LNCaP clone FGC (cell line): ENCODE measurements around the gene CDCA5.

Experiments
- DNase-seq: peaks from one replicate; pipeline ENCODE4 v3.0.0-alpha.2; 2011; ENCODE audit warnings: low read depth
- H3K4me3 ChIP-seq: 2 replicates; pipeline ENCODE4 v1.5.1; 2011; ENCODE audit warnings: mild to moderate bottlenecking, low read depth, low read length, control low read depth
- TF ChIP-seq, protein P1 (sequence below): IDR thresholded peaks from 2 replicates; pipeline ENCODE4 v1.5.1; 2012; ENCODE audit warnings: mild to moderate bottlenecking; ENCODE audit not compliant: control insufficient read depth, insufficient read depth; ENCODE audit errors: extremely low read depth

CDCA5 gene

DNA sequence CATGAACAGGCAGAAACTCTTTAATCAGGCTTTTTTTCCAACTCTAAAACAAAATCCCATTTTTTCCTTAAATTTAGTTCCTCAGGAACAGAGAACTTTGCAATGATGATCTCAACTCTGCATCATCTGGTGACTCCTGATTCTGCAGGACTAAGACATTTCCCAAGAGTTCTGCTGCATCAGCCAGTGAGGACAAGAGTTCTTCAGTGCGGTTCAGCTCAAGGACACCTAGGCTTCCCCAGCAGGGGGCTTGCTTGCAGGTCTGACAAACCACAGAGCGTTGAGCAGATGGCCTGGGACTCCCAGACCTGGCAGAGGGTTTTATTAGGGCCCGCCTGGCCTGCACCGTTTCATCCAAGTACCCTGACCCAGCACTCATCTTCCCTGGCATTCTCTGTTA is 6.4 kb downstream of the CDCA5 start:
- TF ChIP-seq, protein P1, sequence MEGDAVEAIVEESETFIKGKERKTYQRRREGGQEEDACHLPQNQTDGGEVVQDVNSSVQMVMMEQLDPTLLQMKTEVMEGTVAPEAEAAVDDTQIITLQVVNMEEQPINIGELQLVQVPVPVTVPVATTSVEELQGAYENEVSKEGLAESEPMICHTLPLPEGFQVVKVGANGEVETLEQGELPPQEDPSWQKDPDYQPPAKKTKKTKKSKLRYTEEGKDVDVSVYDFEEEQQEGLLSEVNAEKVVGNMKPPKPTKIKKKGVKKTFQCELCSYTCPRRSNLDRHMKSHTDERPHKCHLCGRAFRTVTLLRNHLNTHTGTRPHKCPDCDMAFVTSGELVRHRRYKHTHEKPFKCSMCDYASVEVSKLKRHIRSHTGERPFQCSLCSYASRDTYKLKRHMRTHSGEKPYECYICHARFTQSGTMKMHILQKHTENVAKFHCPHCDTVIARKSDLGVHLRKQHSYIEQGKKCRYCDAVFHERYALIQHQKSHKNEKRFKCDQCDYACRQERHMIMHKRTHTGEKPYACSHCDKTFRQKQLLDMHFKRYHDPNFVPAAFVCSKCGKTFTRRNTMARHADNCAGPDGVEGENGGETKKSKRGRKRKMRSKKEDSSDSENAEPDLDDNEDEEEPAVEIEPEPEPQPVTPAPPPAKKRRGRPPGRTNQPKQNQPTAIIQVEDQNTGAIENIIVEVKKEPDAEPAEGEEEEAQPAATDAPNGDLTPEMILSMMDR = no peak
- no peak overlapping the region for H3K4me3 ChIP-seq
- no peak for DNase-seq

DNA sequence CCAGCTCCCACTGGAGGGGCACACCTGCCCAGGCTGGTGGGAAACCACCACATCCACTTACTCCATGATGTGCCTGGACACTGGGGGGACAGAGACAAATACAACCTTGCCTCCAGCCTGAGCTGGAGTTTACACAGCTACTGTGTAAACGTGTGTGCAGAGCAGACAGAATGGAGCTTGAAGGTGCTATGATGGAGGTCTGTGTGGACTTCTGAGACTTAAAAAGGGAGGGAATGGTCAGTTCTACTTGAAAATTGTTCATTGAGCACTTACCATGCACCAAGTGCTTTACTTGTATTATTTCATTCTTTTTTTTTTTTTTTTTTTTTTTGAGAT is 11.2 kb downstream of the CDCA5 start:
- no peak overlapping the region for H3K4me3 ChIP-seq
- DNase-seq = no peak
- TF ChIP-seq, protein P1 = no peak

DNA sequence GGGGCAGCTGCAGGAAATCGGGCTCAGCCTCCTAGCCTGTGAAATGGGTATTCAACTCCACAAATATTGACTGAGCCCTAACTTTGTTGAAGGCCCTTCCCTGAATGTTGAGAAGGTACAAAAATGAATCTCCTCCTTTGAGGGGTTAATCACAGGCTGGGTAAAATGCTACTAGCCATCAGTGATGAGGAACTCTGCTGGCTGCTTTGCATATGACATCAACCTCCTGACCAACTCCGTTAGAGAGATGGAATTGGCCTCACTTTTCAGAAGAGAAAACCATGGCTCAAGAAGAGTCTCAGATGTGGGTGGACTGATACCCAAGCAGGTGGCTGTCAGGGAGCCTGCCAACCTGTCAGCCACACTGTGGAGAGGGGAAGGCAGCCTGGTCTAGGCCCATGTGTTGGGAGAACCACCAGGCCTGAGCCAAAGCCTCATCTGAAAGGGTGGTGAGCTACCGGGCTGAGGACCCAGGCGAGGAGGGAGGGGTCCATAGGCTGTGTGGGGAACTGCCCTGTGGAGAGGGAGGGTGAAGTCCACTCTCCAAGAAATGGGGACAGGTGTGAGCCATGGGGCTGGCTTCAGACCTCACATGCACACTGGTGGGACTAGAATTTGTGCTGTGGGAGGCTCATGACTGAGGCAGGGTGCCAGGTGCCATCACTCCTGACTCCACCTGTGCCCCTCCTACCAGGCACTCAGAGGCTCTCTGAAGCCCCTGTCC is 11.8 kb downstream of the CDCA5 start:
- no peak for DNase-seq
- TF ChIP-seq, protein P1 = no peak
- no peak overlapping the region for H3K4me3 ChIP-seq

DNA sequence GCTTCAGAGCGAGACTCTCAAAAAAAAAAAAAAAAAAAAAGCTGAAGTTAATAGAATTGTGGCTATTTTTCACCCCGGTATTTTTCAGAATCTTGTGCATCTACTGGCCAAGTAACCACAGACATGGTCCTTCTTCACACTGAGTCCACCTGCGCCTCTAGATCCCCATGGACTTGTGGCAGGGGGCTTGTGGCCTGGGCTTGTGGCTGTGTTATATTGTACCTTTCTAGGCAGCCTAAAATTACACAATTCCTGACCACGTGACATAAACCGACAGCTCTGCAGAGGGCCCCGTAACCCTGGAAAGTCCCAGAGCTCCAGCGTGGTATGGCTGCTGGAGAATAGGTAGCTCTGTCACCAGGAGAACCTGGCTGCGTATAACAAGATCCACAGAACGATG is 14.6 kb downstream of the CDCA5 start:
- TF ChIP-seq, protein P1 = no peak
- DNase-seq = no peak
- no peak overlapping the region for H3K4me3 ChIP-seq

DNA sequence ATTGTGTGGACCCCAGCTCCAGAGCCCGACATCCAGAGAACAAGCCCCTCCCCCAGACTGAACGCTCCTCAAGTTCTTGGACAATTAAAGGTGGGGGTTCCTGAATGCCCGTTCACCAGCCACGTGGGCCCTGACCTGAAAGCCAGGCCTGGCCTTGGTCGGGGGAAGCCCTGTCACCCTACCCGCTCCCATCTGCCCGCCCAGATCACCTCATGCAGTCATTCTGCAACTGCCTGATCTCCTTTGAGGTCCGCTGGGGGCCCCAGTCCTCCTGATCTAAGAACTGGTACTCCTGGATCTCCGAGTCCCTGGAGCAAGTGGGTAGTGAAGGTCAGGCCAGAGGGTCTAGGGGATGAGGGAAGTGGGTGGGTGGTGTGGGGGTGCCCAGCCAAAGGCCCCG is 16.4 kb downstream of the CDCA5 start:
- DNase-seq = no peak
- TF ChIP-seq, protein P1 = no peak
- H3K4me3 ChIP-seq = no peak overlapping the region

DNA sequence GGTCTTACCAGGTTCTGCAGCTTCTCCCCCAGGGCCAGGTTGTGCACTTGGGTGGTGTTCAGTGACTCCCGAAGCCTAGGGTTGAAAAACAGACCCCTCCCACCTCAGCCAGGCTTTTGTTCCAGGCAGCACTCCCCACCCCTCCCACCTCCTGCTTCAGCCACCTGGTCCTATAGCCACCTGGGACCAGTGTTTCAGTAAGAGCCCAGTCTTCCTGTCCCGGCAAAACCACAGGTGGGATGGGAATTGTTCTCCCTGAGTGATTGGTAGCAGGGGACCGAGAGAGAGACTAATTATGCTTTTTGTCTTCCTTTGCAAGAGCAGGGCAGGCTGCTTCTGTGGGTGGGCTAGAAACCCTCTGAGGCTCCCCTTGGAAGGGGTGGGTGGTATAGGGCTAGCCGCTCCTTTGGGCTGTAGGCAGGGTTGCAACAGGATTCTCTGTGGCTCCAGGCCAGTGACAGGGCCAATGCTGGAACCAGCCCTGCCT is 17.0 kb downstream of the CDCA5 start:
- no peak for DNase-seq
- TF ChIP-seq, protein P1 = no peak
- H3K4me3 ChIP-seq = no peak overlapping the region

DNA sequence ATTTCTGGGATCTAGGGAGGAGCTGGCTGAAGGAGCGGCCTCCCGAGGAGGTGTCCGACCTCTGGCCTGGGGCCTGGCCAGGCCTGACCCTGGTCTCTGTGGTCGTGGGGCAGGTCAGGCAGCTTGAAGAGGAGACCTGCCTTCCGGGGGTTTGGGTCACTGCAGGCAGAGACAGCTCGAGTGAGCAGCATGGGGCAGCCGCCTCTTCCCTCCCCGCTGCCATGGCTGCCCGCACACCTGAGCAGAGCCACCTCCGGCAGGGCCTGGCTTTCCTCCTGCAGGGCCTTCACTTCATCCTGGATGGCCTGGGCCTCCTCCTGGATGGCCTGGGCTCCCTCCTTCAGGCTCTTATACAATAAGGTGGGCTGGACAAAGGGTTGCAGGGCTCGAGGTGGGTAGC is 17.5 kb downstream of the CDCA5 start:
- H3K4me3 ChIP-seq = no peak overlapping the region
- DNase-seq = no peak
- TF ChIP-seq, protein P1 = no peak
